ENCODE measurements around the gene STK33. TPM values are rescaled to one million over a fixed set of nuclear protein-coding genes. Genes with fewer than 3 reads are reported as not detected.

The STK33 gene
- polyA plus RNA-seq, 1 donor from 2014 or later, result 13.9 TPM

DNA sequence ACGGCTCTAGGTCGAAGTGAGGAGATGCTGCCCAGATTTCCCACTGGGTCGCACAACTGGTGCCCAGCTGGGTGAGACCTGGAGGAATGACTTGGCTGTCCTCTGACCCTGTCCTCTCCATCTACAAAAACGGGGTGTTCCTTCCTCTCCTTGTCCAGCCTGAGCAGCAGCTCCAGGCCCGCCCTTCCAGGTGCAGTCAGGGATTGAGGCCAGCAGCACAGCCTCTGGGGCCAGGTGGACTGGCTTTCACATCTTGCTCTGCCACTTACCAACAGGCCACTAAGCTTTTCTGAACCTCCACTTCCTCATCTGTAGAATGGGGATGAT lies 238.6 kb downstream of the STK33 start:
- no peak overlapping the region for H2AFZ ChIP-seq (ENCODE audit: low read depth, low read length)
- no peaks in the 10 kb centered on the region for H3K9me3 ChIP-seq (ENCODE audit: low read length)
- no peak for TF ChIP-seq CTCF (IDR thresholded peaks at IDR 0.05; ENCODE audit: poor library complexity, severe bottlenecking)
- TF ChIP-seq EP300 (conservative IDR thresholded peaks at IDR 0.05; ENCODE audit: poor library complexity, severe bottlenecking), result no peak
- TF ChIP-seq EZH2 (IDR thresholded peaks at IDR 0.05; ENCODE audit: borderline replicate concordance, insufficient read depth, low read length, poor library complexity, severe bottlenecking), result no peak
- TF ChIP-seq POLR2AphosphoS5 (IDR thresholded peaks at IDR 0.05), result no peak
- TF ChIP-seq RAD21 (conservative IDR thresholded peaks at IDR 0.05), result no peak
- TF ChIP-seq MXI1 (conservative IDR thresholded peaks at IDR 0.05; ENCODE audit: poor library complexity, severe bottlenecking), result no peak
- no peak for TF ChIP-seq SMC3 (conservative IDR thresholded peaks at IDR 0.05; ENCODE audit: poor library complexity)
- TF ChIP-seq, protein P1, sequence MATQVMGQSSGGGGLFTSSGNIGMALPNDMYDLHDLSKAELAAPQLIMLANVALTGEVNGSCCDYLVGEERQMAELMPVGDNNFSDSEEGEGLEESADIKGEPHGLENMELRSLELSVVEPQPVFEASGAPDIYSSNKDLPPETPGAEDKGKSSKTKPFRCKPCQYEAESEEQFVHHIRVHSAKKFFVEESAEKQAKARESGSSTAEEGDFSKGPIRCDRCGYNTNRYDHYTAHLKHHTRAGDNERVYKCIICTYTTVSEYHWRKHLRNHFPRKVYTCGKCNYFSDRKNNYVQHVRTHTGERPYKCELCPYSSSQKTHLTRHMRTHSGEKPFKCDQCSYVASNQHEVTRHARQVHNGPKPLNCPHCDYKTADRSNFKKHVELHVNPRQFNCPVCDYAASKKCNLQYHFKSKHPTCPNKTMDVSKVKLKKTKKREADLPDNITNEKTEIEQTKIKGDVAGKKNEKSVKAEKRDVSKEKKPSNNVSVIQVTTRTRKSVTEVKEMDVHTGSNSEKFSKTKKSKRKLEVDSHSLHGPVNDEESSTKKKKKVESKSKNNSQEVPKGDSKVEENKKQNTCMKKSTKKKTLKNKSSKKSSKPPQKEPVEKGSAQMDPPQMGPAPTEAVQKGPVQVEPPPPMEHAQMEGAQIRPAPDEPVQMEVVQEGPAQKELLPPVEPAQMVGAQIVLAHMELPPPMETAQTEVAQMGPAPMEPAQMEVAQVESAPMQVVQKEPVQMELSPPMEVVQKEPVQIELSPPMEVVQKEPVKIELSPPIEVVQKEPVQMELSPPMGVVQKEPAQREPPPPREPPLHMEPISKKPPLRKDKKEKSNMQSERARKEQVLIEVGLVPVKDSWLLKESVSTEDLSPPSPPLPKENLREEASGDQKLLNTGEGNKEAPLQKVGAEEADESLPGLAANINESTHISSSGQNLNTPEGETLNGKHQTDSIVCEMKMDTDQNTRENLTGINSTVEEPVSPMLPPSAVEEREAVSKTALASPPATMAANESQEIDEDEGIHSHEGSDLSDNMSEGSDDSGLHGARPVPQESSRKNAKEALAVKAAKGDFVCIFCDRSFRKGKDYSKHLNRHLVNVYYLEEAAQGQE (IDR thresholded peaks at IDR 0.05; ENCODE audit: borderline replicate concordance), result no peak
- no peaks in the 10 kb centered on the region for H3K36me3 ChIP-seq (ENCODE audit: insufficient read depth, low read length)
- no peaks in the 10 kb centered on the region for H3K79me2 ChIP-seq (replicated peaks; ENCODE audit: insufficient read depth, low read length)
- H3K9me2 ChIP-seq (ENCODE audit: insufficient read depth, low read length), result no peaks in the 10 kb centered on the region
- H4K20me1 ChIP-seq (ENCODE audit: insufficient read depth), result no peaks in the 10 kb centered on the region
- H3K9ac ChIP-seq (ENCODE audit: low read length), result no peak overlapping the region
- no peaks in the 10 kb centered on the region for H3K27me3 ChIP-seq (ENCODE audit: insufficient read depth, low read depth, low read length)
- H3K4me3 ChIP-seq (ENCODE audit: low read length), result no peak overlapping the region
- H3K27ac ChIP-seq (ENCODE audit: low read length), result no peak overlapping the region
- no peak overlapping the region for H3K4me2 ChIP-seq (ENCODE audit: low read length)
- H3F3A ChIP-seq (ENCODE audit: insufficient read depth, low read length, poor library complexity, severe bottlenecking), result no peaks in the 10 kb centered on the region

GRCh38 chr11:8354622-8355415 lies 239.2 kb downstream of the STK33 start:
- Histone ChIP-seq H3K36me3 (ENCODE audit: insufficient read depth, low read length) (no peaks in the 10 kb centered on the region), H3F3A (ENCODE audit: insufficient read depth, low read length, poor library complexity, severe bottlenecking) (no peaks in the 10 kb centered on the region), H3K4me2 (ENCODE audit: low read length) (peak overlapping the region; percentile 15), H3K79me2 (replicated peaks; ENCODE audit: insufficient read depth, low read length) (no peaks in the 10 kb centered on the region), H3K4me3 (ENCODE audit: low read length) (peak overlapping the region; percentile 56), H3K27ac (ENCODE audit: low read length) (peak overlapping the region; percentile 24), H3K9me2 (ENCODE audit: insufficient read depth, low read length) (no peaks in the 10 kb centered on the region), H3K9ac (ENCODE audit: low read length) (peak overlapping the region; percentile 48), H4K20me1 (ENCODE audit: insufficient read depth) (no peaks in the 10 kb centered on the region), H3K27me3 (ENCODE audit: insufficient read depth, low read depth, low read length) (no peaks in the 10 kb centered on the region), H3K9me3 (ENCODE audit: low read length) (no peaks in the 10 kb centered on the region), H2AFZ (ENCODE audit: low read depth, low read length) (peak overlapping the region; percentile 30)
- TF ChIP-seq RAD21 (conservative IDR thresholded peaks at IDR 0.05) (peak; percentile 48), POLR2AphosphoS5 (IDR thresholded peaks at IDR 0.05) (no peak), CTCF (IDR thresholded peaks at IDR 0.05; ENCODE audit: poor library complexity, severe bottlenecking) (peak; percentile 55), SMC3 (conservative IDR thresholded peaks at IDR 0.05; ENCODE audit: poor library complexity) (peak; percentile 66), EZH2 (IDR thresholded peaks at IDR 0.05; ENCODE audit: borderline replicate concordance, insufficient read depth, low read length, poor library complexity, severe bottlenecking) (no peak), EP300 (conservative IDR thresholded peaks at IDR 0.05; ENCODE audit: poor library complexity, severe bottlenecking) (no peak), MXI1 (conservative IDR thresholded peaks at IDR 0.05; ENCODE audit: poor library complexity, severe bottlenecking) (no peak), TAF1 (IDR thresholded peaks at IDR 0.05; ENCODE audit: low read depth) (no peak)
- TF ChIP-seq, protein P1 (IDR thresholded peaks at IDR 0.05; ENCODE audit: borderline replicate concordance), result peak; percentile 19

Data from neural cell (in vitro differentiated cells).